GDM1 (cell line): ENCODE measurements around the gene PSMD14.
"Not testable (repeated sequence)": the region's sequence is repeated elsewhere in the genome, so short reads cannot be mapped to it uniquely, and the experiment has no call there.

ENCODE experiments used
- DNase-seq: peaks from one replicate; lab custom pipeline; 2025; lab: John Stamatoyannopoulos, UW

Gene PSMD14

DNA sequence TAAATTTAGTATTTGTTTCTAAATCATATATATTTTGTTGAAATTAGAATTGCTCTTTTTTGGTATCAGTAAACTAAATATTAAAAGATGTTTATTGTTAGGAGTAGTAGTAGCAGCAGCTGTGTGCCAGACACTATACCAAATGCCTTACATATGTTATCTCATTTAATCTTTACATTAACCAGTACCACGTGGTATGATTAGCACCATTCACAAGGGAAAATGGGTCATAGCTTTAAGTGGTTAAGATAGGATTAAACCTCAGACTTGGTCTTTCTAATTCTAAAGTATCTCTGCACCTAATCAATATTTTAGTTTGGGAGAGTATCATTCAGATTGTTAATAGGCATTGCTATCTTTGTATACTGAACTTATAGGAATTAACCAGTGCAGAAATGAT is 29.0 kb downstream of the PSMD14 start:
- DNase-seq = no peak

DNA sequence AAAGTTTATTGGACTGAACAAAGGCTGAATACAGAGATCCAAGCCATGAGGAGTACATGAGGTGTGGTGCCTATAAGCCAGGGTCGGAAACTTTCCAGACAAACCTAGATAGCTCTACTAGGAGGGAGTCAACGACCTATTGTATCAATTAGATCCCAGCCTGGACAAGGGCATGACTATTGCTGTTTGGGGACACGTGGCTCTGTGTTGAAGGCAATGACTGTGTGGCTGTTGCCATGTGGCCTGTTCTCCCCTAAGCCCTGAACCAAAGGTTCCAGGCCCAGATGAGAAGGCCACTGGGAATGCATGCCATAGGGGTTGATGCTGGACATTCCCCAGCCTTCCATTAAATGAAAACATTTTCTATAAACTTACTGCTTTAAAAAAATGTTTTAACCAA is 31.3 kb downstream of the PSMD14 start:
- not testable (repeated sequence) for DNase-seq

DNA sequence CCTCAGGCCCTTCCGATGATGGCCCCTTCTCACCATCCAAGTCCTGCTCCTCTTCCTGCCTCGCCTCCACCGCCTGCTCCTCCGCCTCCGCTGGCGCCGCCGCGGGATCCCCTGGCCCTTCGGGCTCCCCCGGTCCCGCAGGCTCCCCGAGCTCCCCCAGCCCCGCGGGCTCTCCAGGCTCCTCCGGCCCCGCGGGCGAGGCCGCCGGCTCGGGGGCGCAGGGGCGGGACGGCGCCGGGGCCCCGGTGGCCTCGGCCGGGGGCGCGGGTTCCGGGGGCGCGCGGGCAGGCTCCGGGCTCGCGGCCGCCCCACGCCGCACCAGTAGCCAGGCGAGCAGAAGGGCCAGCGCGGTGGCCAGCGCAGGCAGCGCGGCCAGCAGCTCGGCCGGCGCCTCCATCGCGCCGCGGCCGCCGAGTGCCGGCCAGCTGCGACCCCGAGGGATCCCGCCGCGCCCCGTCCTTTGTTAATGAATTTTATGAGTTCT is 32.7 kb downstream of the PSMD14 start:
- not testable (repeated sequence) for DNase-seq

DNA sequence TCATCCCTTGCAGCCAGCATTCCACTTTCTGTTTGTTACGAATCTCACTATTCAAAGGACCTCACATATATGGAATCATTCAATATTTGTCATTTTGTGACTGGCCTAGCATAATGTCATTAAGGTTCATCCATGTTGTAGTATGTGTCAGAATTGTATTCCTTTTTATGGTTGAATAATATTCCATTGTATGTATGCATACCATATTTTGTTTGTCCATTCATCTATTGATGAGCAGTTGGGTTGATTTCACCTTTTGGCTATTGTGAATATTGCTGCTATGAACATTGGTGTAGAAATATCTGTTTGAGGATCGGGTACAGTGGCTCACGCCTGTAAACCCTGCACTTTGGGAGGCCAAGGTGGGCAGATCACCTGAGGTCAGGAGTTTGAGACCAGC is 35.0 kb downstream of the PSMD14 start:
- DNase-seq = no peak

DNA sequence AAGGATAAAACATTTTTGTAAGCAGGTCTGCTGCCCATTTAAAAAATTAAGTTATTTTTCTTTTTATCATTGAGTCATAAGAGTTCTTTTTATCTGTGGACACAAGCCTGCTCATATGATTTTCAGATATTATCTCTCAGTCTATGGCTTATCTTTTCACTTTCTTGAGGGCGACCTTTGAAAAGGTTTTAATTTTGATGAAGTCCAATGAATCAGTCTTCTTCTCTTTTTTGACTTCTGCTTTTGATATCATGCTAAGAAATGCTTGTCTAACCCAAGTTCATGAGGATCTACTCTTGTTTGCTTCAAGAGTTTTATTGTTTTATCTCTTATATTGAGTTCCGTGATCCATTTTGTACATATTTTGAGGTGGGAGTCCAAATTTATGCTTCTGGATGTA is 36.5 kb downstream of the PSMD14 start:
- no peak for DNase-seq

DNA sequence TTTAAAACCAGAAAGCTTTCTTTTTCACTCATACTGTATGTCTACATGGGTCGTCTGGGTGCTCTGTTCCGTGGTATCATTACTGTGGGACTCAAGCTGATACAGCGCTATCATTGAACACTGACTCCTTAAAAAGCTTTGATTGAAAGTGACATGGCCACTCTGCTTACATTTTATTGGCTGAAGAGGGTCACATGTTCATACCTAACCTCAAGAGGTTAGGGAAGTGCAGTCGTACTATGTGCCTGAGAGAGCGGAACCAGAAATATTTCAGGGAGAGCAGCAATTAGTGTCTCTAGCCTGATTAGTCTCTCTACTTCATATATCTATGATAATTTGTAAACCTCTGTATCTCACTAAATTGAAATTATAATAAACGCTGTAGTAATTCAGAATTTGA is 43.5 kb downstream of the PSMD14 start:
- DNase-seq = no peak

DNA sequence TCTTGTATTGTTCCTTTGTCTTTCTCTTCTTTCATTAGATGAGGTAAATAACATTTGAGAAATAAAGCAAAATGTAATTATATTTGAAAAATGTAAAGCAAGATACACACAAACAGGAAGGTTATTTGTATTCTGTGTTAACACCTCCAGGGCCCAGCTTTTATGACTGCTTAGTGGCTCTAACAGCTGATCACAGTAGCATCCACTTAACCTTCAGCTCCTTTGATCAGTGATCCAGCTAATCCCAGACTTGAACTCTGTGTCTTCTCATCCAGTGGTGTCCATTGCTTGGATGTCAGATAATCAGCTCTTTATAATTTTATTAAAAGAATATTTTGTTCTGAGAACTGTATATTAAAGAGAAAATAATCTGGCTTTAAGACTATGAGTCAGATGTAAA is 44.5 kb downstream of the PSMD14 start:
- DNase-seq = no peak

DNA sequence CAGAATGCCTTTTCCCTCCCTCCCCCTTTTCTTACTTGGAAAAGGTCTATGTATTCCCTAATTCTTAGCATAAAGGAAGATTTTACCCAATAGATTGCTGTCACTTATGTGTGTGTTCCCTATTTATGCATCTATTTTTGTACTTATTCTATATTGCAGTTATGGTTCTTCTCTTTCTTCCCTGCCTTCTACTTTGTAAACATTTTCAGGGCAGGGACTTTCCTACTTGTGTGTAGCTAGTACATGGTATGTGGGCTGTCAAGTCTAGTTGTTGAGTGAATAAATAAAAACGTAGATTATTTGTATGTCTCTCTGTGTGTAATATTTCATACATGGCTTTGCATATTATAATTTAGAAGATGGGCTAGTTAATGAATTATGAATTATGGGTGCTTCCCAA is 45.3 kb downstream of the PSMD14 start:
- DNase-seq = no peak

DNA sequence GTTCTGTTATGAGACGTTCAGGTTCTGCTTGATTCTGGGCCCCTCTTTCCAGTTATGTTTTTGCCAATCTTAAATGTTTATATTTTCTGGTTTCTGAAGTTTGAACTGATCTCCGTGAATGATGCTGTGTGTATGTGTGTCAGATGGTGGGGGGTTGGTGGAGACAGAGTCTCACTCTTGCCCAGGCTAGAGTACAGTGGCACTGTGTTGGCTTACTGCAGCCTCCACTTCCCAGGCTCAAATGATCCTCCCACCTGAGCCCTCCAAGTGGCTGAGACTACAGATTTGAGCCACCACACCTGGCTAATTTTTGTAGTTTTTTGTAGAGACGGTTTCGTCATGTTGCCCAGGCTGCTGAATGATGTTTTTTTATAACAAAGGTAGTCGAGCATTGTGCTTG is 45.9 kb downstream of the PSMD14 start:
- DNase-seq = no peak

DNA sequence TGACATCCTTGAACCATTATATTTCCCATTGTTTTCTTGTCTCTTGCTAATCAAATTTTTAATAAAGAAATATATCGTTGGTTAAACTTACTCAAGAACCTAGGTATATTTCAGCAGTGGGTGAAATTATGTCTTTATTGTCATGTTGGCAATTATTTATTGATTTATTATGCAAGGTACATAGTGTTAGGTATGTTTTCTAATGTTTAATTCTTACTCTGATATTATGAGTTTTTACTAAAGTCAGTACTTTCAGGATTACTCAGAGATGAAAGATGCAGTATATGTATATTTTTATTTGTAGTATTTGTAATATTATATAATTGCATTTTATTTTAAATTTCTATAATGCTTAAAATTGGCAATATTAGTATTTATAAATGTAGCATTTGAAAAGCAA is 46.9 kb downstream of the PSMD14 start:
- DNase-seq = no peak

DNA sequence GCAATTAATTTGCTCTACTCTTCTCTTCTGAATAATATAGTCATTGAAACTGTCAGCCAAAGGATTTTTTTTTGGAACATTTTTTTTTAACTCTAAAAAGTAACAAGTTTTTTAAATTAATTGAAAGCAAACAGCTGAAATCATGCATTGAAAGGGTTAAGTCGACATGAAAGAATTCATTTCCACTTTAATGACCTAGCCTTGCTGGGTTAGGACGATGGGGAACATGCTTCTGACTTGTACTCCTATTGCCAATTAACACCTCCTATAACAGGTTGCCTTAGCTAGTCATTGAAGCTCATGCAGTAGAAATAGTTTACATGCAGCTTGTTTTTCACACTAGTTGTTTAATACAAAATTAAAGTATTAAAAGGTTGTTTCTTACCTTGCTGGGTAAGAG is 47.8 kb downstream of the PSMD14 start:
- no peak for DNase-seq

DNA sequence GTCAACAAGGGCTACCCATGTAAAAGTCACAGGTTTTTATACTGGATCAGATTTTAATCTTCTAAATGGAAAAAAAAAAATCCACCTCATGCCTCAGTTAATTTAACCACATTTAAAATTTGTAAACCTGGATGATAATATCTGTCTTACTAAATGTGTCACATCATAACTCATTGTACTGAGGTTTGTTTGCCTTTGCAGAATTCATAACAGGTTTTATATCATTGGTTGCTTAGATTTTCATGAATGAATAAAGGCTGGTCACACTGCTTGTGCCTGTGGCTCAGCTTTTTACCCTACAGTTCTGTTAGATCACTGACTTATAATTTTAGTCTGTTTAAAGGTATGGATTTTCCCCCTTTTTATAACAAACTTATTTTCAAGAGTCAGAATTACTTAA is 48.9 kb downstream of the PSMD14 start:
- DNase-seq = no peak

DNA sequence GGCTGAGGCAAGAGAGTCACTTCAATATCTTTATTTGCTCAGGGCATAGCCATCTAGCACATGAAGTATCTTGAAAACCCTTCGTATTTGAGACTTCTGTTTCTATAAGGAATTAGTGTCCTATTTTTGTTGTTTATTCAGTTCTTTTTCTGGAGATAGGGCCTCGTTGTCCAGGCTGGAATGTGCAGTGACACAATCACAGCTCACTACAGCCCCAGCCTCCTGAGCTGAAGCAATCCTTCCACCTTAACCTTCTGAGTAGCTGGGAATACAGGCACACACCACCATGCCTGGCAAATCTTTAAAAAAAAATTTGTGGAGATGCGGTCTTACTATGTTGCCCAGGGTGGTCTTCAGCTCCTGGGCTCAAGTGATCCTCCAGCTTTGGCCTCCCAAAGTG is 50.6 kb downstream of the PSMD14 start:
- no peak for DNase-seq

DNA sequence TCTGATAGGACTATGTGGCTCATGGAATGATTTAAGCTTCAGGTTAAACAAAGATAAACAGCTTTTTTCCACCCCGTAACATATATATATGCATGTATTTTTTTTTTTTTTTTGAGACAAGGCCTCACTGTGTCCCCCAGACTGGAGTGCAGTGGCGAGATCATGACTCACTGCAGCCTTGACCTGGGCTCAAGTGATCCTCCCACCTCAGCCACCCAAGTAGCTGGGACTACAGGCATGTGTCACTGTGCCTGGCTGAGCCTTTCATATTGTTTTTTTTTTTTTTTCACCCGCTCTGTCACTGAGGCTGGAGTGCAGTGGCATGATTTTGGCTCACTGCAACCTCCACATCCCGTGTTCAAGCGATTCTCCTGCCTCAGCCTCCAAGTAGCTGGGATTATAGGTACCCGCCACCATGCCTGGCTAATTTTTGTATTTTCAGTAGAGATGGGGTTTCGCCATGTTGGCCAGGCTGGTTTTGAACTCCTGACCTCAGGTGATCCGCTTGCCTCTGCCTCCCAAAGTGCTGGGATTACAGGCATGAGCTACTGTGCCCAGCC is 52.0 kb downstream of the PSMD14 start:
- DNase-seq = not testable (repeated sequence)

DNA sequence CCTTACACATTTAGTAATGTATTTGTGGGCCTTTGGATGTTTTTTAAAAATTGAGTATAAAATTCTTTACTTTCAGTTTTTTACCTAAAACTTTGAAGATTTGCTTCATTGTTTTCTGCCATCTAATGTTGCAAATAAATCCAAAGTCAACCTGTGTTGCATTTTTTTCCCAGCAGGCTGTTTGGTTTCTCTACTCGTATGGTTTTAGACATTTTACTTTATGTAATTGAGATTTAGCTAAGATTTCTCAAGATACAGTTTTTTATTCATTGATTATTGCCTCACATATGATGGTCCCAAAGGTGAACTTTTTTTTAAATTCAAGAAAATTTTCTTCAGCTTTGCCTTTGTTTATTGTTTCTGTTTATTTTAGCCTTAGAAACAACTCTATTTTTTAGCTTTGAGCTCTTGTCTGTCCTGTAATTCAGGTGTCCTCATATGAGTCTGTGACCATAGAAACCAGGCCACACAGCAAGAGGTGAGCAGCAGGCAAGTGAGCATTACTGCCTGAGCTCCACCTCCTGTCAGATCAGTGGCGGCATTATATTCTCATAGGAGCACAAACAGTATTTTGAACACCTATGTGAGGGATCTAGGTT is 54.4 kb downstream of the PSMD14 start:
- no peak for DNase-seq

DNA sequence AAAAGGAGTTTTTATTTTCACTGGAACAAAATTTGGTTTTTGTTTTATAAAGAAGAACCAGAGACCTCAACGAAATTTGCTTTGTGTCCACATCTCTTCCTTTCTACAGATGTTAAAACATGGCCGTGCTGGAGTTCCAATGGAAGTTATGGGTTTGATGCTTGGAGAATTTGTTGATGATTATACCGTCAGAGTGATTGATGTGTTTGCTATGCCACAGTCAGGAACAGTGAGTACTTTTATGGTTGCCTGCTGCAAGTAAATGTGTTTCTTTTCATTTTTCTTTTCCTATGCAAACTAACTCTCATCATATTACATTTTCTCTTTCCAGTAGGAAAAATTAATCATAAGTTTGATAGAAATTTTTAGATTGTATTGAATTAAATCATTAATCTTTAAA is 59.5 kb downstream of the PSMD14 start:
- no peak for DNase-seq

DNA sequence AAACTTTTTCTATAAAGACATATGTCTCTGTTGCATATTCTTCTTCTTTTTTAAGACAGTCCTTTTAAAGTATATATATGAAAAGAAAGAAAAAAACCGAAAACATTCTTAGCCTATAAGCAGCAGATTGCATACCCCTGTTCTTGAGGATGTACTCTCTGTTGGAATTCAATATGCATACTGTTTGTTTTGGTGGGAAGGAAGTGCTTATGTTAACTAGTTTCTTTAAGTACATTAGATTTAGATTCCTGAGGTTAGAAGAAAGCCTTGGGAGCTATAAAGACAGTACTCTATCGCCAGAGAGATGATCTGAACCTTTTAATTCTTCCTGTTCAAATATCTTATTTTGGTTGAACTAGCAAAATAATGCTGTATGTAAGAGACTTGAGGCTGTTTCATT is 61.1 kb downstream of the PSMD14 start:
- DNase-seq = no peak

DNA sequence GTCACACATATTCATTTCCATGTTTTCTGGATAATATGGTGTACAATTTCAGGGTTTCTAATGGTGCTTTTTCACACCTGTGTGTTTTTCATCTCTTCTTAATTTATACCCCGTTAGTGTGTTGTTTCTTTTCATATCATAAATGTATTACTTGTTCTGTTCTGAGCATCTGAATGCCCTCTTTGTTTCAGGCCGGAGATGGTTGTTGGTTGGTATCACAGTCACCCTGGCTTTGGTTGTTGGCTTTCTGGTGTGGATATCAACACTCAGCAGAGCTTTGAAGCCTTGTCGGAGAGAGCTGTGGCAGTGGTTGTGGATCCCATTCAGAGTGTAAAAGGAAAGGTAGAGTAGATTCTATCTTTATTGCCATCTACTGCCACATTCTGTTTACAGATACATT is 62.8 kb downstream of the PSMD14 start:
- no peak for DNase-seq

DNA sequence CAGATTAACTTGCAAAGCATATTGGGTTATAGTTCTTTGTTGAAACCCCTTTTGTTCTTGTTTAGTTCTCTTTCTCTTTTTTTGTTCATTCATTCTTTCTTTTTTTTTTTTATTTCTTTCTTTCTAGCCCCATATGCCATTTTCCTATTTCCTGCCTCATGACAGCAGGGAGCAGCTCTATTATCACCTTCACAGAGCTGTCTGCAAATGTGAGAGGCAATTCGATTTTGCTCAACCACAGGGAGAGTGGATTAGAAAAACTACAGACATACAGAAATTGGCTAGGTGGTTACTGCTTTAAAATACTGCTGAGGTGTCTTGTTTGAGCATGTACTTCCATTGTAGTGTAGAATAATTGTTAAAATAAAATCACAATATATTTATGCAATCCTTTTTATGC is 63.6 kb downstream of the PSMD14 start:
- DNase-seq = no peak

DNA sequence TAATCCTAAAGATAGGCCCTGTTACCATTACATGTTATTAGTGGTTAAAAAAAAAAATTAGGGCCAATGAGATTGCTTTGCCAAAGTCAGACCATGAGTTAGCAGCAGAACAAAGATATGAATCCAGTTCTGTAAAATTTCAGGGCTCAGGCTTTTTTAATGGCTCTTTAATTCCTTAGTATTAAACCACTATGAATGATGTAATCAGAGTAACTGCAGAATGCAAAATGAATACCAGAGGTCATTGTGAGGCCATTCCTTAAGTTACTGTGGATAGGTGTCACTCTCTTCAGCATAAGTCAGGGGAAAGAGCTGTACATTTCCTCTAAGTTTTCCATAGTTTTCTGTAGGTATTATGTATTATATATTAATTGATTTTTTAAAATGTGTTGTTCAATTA is 65.7 kb downstream of the PSMD14 start:
- no peak for DNase-seq

DNA sequence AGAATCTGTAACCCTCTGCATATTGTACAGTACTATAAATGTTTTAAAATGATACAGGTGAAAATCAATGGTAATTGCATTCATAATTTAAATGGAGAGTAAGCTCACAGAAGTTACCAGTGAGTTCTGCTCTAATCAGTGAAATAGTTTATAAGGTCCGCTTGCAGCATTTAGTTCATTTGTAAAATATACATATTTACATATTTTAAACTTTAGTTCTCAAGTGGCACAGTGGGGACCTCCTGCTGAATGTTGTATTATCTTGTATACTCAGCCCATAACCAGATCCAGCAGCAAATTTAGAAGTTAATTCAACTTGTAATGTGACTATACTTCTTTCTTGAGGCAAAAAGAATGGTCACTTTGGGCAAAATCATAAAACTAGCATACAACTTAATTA is 66.2 kb downstream of the PSMD14 start:
- no peak for DNase-seq

DNA sequence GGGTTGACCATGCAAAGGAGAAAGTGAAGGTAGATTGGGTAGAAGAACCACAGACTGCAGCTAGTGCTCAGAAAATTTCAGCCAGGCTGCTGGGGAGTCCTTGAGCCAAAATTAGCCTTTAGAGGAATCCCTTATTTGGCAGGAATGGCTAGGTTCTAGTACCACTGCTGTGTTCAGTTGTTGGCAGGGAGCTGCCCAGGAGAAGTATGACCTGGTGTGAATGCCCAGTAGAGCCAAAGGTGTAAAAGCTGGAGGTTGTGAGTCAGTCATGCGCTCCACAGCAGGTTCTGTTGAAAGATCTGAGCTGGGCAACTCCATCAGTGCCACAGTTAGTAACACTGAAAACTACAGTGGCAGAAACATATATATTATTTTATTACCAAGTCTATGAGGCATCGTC is 71.5 kb downstream of the PSMD14 start:
- no peak for DNase-seq

DNA sequence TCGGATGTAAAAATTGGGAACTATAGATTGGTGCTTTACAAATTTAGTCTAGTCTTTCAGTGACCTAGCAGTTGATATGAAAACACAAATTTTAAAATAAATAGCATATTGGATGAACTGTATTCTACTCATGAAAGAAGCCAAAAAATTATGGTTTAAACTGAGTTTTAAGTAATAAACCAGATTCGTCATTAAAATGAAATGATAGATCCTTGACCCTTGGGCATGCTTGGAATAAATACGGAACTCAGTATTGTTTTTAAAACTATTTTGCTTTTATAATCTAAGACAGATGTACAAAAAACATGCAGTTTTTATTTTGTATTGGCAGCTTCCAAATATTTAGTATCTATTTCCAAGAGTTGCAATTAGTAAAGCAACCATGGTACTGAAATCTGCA is 73.3 kb downstream of the PSMD14 start:
- no peak for DNase-seq

DNA sequence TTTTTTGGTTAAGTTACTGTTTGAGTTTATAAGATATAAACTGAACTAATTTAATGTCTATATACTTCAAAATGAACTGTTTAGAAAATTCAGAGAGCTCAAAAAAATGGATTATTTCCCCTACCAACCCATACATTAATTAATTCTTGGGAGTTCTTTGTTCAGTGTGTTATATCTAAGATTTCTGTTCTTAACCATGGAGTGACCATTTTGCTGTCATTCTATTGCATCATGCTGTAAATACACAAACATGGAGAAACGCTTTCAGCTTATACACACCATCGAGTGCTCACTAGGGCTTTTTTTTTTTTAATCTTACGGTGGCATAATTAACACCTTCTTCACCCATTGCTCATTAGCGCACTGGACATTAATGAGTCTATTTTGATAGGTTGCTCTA is 74.5 kb downstream of the PSMD14 start:
- DNase-seq = no peak
